HCT116 (cell line): Measurements from ENCODE around the gene TNPO2.

ENCODE experiments used
- CBX3 ChIP-seq: IDR thresholded peaks from 2 replicates; pipeline ENCODE4 v1.6.1; 2012; ENCODE audit warnings: low read depth
- EZH2phosphoT487 ChIP-seq: fragments of 200-600 bp; IDR thresholded peaks from 2 replicates; pipeline ENCODE4 v1.6.1; 2018; ENCODE audit warnings: antibody characterized with exemption, borderline replicate concordance
- POLR2A ChIP-seq: IDR thresholded peaks from 2 replicates; pipeline ENCODE4 v1.7.0; 2011; ENCODE audit warnings: borderline replicate concordance; ENCODE audit not compliant: insufficient read depth, insufficient read length; ENCODE audit errors: extremely low read depth
- POLR2AphosphoS5 ChIP-seq: IDR thresholded peaks from 2 replicates; pipeline ENCODE4 v1.6.1; 2011; ENCODE audit warnings: mild to moderate bottlenecking, low read depth, low read length, moderate library complexity
- SIN3A ChIP-seq: IDR thresholded peaks from 2 replicates; pipeline ENCODE4 v1.6.1; 2012; ENCODE audit warnings: low read depth
- TCF7L2 ChIP-seq: IDR thresholded peaks from 2 replicates; pipeline ENCODE4 v1.7.0; 2011; ENCODE audit warnings: borderline replicate concordance, inconsistent platforms; ENCODE audit not compliant: insufficient read depth, insufficient read length; ENCODE audit errors: extremely low read depth
- YY1 ChIP-seq: IDR thresholded peaks from 2 replicates; pipeline ENCODE4 v1.6.1; 2011; ENCODE audit warnings: low read length, low read depth, moderate library complexity, mild to moderate bottlenecking; ENCODE audit not compliant: insufficient replicate concordance; ENCODE audit errors: extremely low read depth
- TF ChIP-seq, protein P1 (sequence below), 3 experiments: fragments of 200-600 bp in 1 of 3; sonication (generic) in 1 of 3; IDR thresholded peaks in 2 of 3; conservative IDR thresholded peaks in 1 of 3; 2 replicates each; pipeline ENCODE4 v1.5.1; 2012 to 2017; ENCODE audit warnings: low read depth in 2 of 3, low read length in 2 of 3, antibody characterized with exemption in 1 of 3, borderline replicate concordance in 1 of 3, control low read depth in 1 of 3, mild to moderate bottlenecking in 1 of 3, mixed read lengths in 1 of 3, mixed run types in 1 of 3, moderate library complexity in 1 of 3; ENCODE audit not compliant: insufficient read depth in 1 of 3
- TF ChIP-seq, protein P2 (sequence below): IDR thresholded peaks from 2 replicates; pipeline ENCODE4 v1.6.1; 2012; ENCODE audit warnings: low read depth

DNA sequence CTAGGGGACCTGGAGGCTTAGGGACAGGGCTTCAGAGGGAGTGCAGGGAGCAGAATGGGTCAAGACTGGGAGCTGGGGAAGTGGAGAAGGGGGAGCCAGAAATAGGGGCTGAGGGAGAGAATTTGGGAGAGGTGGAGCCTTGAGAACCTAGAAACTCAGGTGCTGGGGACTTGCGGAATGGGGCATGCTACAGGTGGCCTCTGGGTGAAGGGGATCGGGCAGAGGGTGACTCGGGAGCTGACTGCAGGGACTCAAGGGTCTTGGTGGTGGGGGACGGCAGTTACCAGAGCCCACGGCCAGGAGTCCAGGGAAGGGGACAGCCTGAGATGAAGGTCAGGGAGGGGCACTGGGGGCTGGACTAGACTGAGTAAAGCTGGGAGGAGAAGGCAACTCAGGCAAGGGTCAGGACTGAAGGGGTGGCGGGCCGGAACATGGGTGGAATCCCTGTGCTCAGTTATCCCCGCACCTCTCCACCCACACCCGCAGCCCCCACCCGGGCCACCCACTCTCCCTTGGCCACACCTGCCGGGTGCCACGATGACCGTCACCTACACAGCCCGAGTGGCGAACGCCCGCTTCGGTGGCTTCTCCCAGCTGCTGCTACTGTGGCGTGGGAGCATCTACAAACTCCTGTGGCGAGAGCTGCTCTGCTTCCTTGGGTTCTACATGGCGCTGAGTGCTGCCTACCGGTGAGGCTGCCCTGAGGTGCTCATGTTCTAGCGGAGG lies 28.5 kb upstream of the TNPO2 start:
- TF ChIP-seq, protein P1, sequence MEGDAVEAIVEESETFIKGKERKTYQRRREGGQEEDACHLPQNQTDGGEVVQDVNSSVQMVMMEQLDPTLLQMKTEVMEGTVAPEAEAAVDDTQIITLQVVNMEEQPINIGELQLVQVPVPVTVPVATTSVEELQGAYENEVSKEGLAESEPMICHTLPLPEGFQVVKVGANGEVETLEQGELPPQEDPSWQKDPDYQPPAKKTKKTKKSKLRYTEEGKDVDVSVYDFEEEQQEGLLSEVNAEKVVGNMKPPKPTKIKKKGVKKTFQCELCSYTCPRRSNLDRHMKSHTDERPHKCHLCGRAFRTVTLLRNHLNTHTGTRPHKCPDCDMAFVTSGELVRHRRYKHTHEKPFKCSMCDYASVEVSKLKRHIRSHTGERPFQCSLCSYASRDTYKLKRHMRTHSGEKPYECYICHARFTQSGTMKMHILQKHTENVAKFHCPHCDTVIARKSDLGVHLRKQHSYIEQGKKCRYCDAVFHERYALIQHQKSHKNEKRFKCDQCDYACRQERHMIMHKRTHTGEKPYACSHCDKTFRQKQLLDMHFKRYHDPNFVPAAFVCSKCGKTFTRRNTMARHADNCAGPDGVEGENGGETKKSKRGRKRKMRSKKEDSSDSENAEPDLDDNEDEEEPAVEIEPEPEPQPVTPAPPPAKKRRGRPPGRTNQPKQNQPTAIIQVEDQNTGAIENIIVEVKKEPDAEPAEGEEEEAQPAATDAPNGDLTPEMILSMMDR (IDR thresholded peaks at IDR 0.05 in 2 of 3, conservative IDR thresholded peaks at IDR 0.05 in 1 of 3; ENCODE audit: borderline replicate concordance in 1 of 3, insufficient read depth in 1 of 3, low read depth in 2 of 3, low read length in 2 of 3), result no peak
- no peak for TF ChIP-seq SIN3A
- no peak for TF ChIP-seq POLR2AphosphoS5
- TF ChIP-seq YY1, result no peak
- no peak for TF ChIP-seq CBX3
- TF ChIP-seq POLR2A, result no peak
- TF ChIP-seq, protein P2, sequence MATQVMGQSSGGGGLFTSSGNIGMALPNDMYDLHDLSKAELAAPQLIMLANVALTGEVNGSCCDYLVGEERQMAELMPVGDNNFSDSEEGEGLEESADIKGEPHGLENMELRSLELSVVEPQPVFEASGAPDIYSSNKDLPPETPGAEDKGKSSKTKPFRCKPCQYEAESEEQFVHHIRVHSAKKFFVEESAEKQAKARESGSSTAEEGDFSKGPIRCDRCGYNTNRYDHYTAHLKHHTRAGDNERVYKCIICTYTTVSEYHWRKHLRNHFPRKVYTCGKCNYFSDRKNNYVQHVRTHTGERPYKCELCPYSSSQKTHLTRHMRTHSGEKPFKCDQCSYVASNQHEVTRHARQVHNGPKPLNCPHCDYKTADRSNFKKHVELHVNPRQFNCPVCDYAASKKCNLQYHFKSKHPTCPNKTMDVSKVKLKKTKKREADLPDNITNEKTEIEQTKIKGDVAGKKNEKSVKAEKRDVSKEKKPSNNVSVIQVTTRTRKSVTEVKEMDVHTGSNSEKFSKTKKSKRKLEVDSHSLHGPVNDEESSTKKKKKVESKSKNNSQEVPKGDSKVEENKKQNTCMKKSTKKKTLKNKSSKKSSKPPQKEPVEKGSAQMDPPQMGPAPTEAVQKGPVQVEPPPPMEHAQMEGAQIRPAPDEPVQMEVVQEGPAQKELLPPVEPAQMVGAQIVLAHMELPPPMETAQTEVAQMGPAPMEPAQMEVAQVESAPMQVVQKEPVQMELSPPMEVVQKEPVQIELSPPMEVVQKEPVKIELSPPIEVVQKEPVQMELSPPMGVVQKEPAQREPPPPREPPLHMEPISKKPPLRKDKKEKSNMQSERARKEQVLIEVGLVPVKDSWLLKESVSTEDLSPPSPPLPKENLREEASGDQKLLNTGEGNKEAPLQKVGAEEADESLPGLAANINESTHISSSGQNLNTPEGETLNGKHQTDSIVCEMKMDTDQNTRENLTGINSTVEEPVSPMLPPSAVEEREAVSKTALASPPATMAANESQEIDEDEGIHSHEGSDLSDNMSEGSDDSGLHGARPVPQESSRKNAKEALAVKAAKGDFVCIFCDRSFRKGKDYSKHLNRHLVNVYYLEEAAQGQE, result no peak
- TF ChIP-seq TCF7L2, result no peak
- TF ChIP-seq EZH2phosphoT487, result no peak
